GM23338 (cell line): Measurements from ENCODE around the gene GARIN3. TPM values are rescaled to one million over a fixed set of nuclear protein-coding genes. Genes with fewer than 3 reads are reported as not detected.

Experiments used
- ATAC-seq: fragments of 200-7000 bp; cut with Tn5 transposase; 3 replicates; pipeline ENCODE4 v1.9.1; 2020
- DNase-seq: peaks from one replicate; pipeline ENCODE4 v3.0.0-alpha.2; 2015; ENCODE audit warnings: low spot score
- H2AFZ ChIP-seq: fragments of 200-600 bp; sonication (generic); 2 replicates; pipeline ENCODE4 v1.8.0; 2016; ENCODE audit warnings: antibody characterized with exemption, mild to moderate bottlenecking, moderate library complexity
- H3F3A ChIP-seq: fragments of 200-600 bp; sonication (generic); replicated peaks from 2 replicates; pipeline ENCODE4 v1.8.0; 2017; ENCODE audit warnings: antibody characterized with exemption, mixed run types, low read depth
- H3K27ac ChIP-seq: fragments of 200-600 bp; sonication (generic); 2 replicates; pipeline ENCODE4 v1.6.1; 2016; ENCODE audit warnings: low read depth
- H3K27me3 ChIP-seq: fragments of 200-600 bp; sonication (generic); 2 replicates; pipeline ENCODE4 v1.8.0; 2016; ENCODE audit warnings: mild to moderate bottlenecking, mixed run types, moderate library complexity; ENCODE audit not compliant: insufficient read depth
- H3K36me3 ChIP-seq: fragments of 200-600 bp; sonication (generic); 2 replicates; pipeline ENCODE4 v1.8.0; 2016; ENCODE audit warnings: mild to moderate bottlenecking; ENCODE audit not compliant: insufficient read depth
- H3K4me1 ChIP-seq: fragments of 200-600 bp; sonication (generic); 2 replicates; pipeline ENCODE4 v1.8.0; 2016; ENCODE audit warnings: mild to moderate bottlenecking, moderate library complexity; ENCODE audit not compliant: insufficient read depth
- H3K4me2 ChIP-seq: fragments of 200-600 bp; sonication (generic); 2 replicates; pipeline ENCODE4 v1.7.1; 2017; ENCODE audit warnings: mixed run types
- H3K4me3 ChIP-seq: fragments of 200-600 bp; sonication (generic); 2 replicates; pipeline ENCODE4 v1.6.1; 2016; ENCODE audit warnings: mixed run types
- H3K79me2 ChIP-seq: fragments of 200-600 bp; sonication (generic); replicated peaks from 2 replicates; pipeline ENCODE4 v1.8.0; 2017; ENCODE audit warnings: mild to moderate bottlenecking; ENCODE audit not compliant: insufficient read depth
- H3K9me2 ChIP-seq: fragments of 200-600 bp; sonication (generic); 2 replicates; pipeline ENCODE4 v1.8.0; 2017; ENCODE audit not compliant: insufficient read depth
- H4K20me1 ChIP-seq: fragments of 200-600 bp; sonication (generic); replicated peaks from 2 replicates; pipeline ENCODE4 v1.8.0; 2017; ENCODE audit warnings: mild to moderate bottlenecking; ENCODE audit not compliant: insufficient read depth
- H3K27ac Mint-ChIP-seq: 2 replicates; pipeline ENCODE4 v1.8.0; 2020; ENCODE audit warnings: inconsistent platforms, mild to moderate bottlenecking, moderate library complexity, mixed read lengths
- H3K27me3 Mint-ChIP-seq: 3 replicates; pipeline ENCODE4 v1.8.0; 2022; ENCODE audit warnings: low read depth, mild to moderate bottlenecking, moderate library complexity, mixed read lengths, inconsistent platforms; ENCODE audit not compliant: insufficient read depth, poor library complexity
- H3K36me3 Mint-ChIP-seq: 3 replicates; pipeline ENCODE4 v1.8.0; 2021; ENCODE audit warnings: low read depth, mild to moderate bottlenecking, inconsistent platforms, moderate library complexity, mixed read lengths
- H3K4me1 Mint-ChIP-seq: 3 replicates; pipeline ENCODE4 v1.8.0; 2020; ENCODE audit warnings: mild to moderate bottlenecking, inconsistent platforms, mixed read lengths
- H3K4me3 Mint-ChIP-seq: 3 replicates; pipeline ENCODE4 v1.8.0; 2021; ENCODE audit warnings: moderate library complexity, mild to moderate bottlenecking, inconsistent platforms, mixed read lengths
- H3K9me3 Mint-ChIP-seq: 3 replicates; pipeline ENCODE4 v1.8.0; 2020; ENCODE audit warnings: moderate library complexity, mild to moderate bottlenecking, inconsistent platforms, mixed read lengths
- ETS1 ChIP-seq: IDR thresholded peaks from 2 replicates; pipeline ENCODE4 v1.6.1; 2016; ENCODE audit warnings: antibody characterized with exemption
- EZH2 ChIP-seq: fragments of 200-600 bp; sonication (generic); IDR thresholded peaks from one replicate; pipeline ENCODE4 v1.8.0; 2017; ENCODE audit warnings: antibody characterized with exemption, mild to moderate bottlenecking, low read depth; ENCODE audit not compliant: unreplicated experiment
- NANOG ChIP-seq: IDR thresholded peaks from 2 replicates; pipeline ENCODE4 v1.6.1; 2016; ENCODE audit warnings: antibody characterized with exemption, borderline replicate concordance
- POLR2AphosphoS5 ChIP-seq: IDR thresholded peaks from 2 replicates; pipeline ENCODE4 v1.6.1; 2016; ENCODE audit warnings: antibody characterized with exemption, low read depth
- REST ChIP-seq: IDR thresholded peaks from one replicate; pipeline ENCODE4 v1.6.1; 2018; ENCODE audit warnings: antibody characterized with exemption; ENCODE audit not compliant: unreplicated experiment
- STAT1 ChIP-seq: IDR thresholded peaks from one replicate; pipeline ENCODE4 v1.6.1; 2016; ENCODE audit warnings: antibody characterized with exemption; ENCODE audit not compliant: unreplicated experiment
- ZNF331 ChIP-seq: fragments of 250-450 bp; sonication (Bioruptor Pico); IDR thresholded peaks from 2 replicates; pipeline ENCODE4 v1.5.0; 2020; ENCODE audit warnings: low read depth, mild to moderate bottlenecking, moderate library complexity
- ZNF462 ChIP-seq: fragments of 250-450 bp; sonication (Bioruptor Pico); IDR thresholded peaks from 2 replicates; pipeline ENCODE4 v1.5.0; 2020; ENCODE audit warnings: mild to moderate bottlenecking, moderate library complexity
- polyA plus RNA-seq: library from polyadenylated mRNA; unstranded; fragments of >200 nt; fragmentation: Nextera tagmentation; extraction: Ambion mirVana; gene quantifications from 2 replicates; pipeline ENCODE4 v1.2.1, GENCODE V29; 2016
- total RNA-seq: library from RNA; depleted of rRNA; stranded (reverse); fragments of >200 nt; shearing (Covaris generic); gene quantifications from 2 replicates; pipeline ENCODE4 v1.2.3, GENCODE V29; 2014

Gene GARIN3
- total and polyA plus RNA-seq, 2 experiments from 2014 or later: not detected

GRCh38 chr5:157201857-157202256, 35.8 kb upstream of the GARIN3 start:
- TF ChIP-seq NANOG: no peak
- no peak for TF ChIP-seq ETS1
- TF ChIP-seq STAT1: no peak
- no peak for TF ChIP-seq REST
- TF ChIP-seq ZNF462: no peak
- no peak for TF ChIP-seq POLR2AphosphoS5
- TF ChIP-seq EZH2: no peak
- TF ChIP-seq ZNF331 (CRISPR knock-in tag): no peak
- Mint-ChIP-seq H3K36me3 (no peaks in the 10 kb centered on the region), H3K4me1 (no peaks in the 10 kb centered on the region), H3K4me3 (no peak overlapping the region), H3K27ac (no peak overlapping the region), H3K27me3 (no peaks in the 10 kb centered on the region), H3K9me3 (no peaks in the 10 kb centered on the region)
- Histone ChIP-seq H3K27ac (no peak overlapping the region), H2AFZ (no peak overlapping the region), H3K4me1 (no peaks in the 10 kb centered on the region), H3K4me2 (no peak overlapping the region), H4K20me1 (no peaks in the 10 kb centered on the region), H3K27me3 (no peaks in the 10 kb centered on the region), H3F3A (no peaks in the 10 kb centered on the region), H3K79me2 (no peaks in the 10 kb centered on the region), H3K9me2 (no peaks in the 10 kb centered on the region), H3K36me3 (no peaks in the 10 kb centered on the region), H3K4me3 (no peak overlapping the region)
- ATAC-seq (no peak), DNase-seq (no peak)
